SK-N-SH (cell line): Measurements from ENCODE around the gene PARD6A. TPM values are rescaled to one million over a fixed set of nuclear protein-coding genes. Genes with fewer than 3 reads are reported as not detected.

Source experiments
- CTCF ChIA-PET: fragments of 300-600, 350-600 bp; formaldehyde crosslinking; extraction: SDS; loops from one replicate; lab custom pipeline; 2021; lab: Yijun Ruan, JAX
- POLR2A ChIA-PET: fragments of 350-600 bp; sonication (Branson Sonifier 250); formaldehyde crosslinking; extraction: SDS; loops from one replicate; lab custom pipeline; 2020; ENCODE audit warnings: antibody characterized with exemption, inconsistent platforms; lab: Yijun Ruan, JAX
- DNase-seq: peaks from one replicate; pipeline ENCODE4 v3.0.0; 2012
- H2AFZ ChIP-seq: fragments of 200-600 bp; sonication (generic); 2 replicates; pipeline ENCODE4 v1.8.1; 2016; ENCODE audit warnings: antibody characterized with exemption, mild to moderate bottlenecking, low read depth
- H3F3A ChIP-seq: fragments of 200-600 bp; sonication (generic); replicated peaks from 2 replicates; pipeline ENCODE3; 2016; ENCODE audit warnings: antibody characterized with exemption, mild to moderate bottlenecking; ENCODE audit not compliant: insufficient read depth
- H3K27ac ChIP-seq, 2 experiments: fragments of 200-500 bp in 1 of 2; fragments of 200-600 bp in 1 of 2; sonication (Bioruptor generic) in 1 of 2; sonication (generic), shearing (Covaris generic) in 1 of 2; 2 replicates each; pipeline versions ENCODE4 v1.5.1 to v1.6.1; 2014 to 2016; ENCODE audit warnings: low read depth in 2 of 2, inconsistent platforms in 1 of 2, low read length in 1 of 2, mild to moderate bottlenecking in 1 of 2, mixed read lengths in 1 of 2
- H3K27me3 ChIP-seq: fragments of 200-600 bp; sonication (generic), shearing (Covaris generic); 2 replicates; pipeline ENCODE4 v1.6.1; 2016; ENCODE audit warnings: mixed run types; ENCODE audit not compliant: insufficient read depth
- H3K36me3 ChIP-seq, 2 experiments: fragments of 200-500 bp in 1 of 2; fragments of 200-600 bp in 1 of 2; sonication (Bioruptor generic) in 1 of 2; sonication (generic) in 1 of 2; replicated peaks in 1 of 2; 2 replicates each; pipeline versions ENCODE3 to v1.5.1; 2014 to 2016; ENCODE audit warnings: low read length in 1 of 2, mild to moderate bottlenecking in 1 of 2; ENCODE audit not compliant: insufficient read depth in 2 of 2, control insufficient read depth in 1 of 2
- H3K4me1 ChIP-seq, 2 experiments: fragments of 200-500 bp in 1 of 2; fragments of 200-600 bp in 1 of 2; sonication (Bioruptor generic) in 1 of 2; sonication (generic), shearing (Covaris generic) in 1 of 2; 2 replicates each; pipeline versions ENCODE4 v1.5.1 to v1.6.1; 2014 to 2016; ENCODE audit warnings: low read depth in 1 of 2, low read length in 1 of 2, mixed run types in 1 of 2; ENCODE audit not compliant: insufficient read depth in 2 of 2, control insufficient read depth in 1 of 2
- H3K4me2 ChIP-seq: fragments of 200-600 bp; sonication (generic), shearing (Covaris generic); 2 replicates; pipeline ENCODE4 v1.6.1; 2017; ENCODE audit warnings: mixed run types
- H3K4me3 ChIP-seq, 2 experiments: fragments of 200-500 bp in 1 of 2; fragments of 200-600 bp in 1 of 2; sonication (Bioruptor generic) in 1 of 2; sonication (generic), shearing (Covaris generic) in 1 of 2; 2 replicates each; pipeline versions ENCODE4 v1.5.1 to v1.8.1; 2014 to 2016; ENCODE audit warnings: low read depth in 2 of 2, inconsistent platforms in 1 of 2, low read length in 1 of 2, mild to moderate bottlenecking in 1 of 2, mixed read lengths in 1 of 2, moderate library complexity in 1 of 2
- H3K79me2 ChIP-seq: fragments of 200-600 bp; sonication (generic); 2 replicates; pipeline ENCODE4 v1.8.1; 2017; ENCODE audit warnings: mild to moderate bottlenecking; ENCODE audit not compliant: insufficient read depth
- H3K9ac ChIP-seq: fragments of 200-600 bp; sonication (generic); 2 replicates; pipeline ENCODE4 v1.6.1; 2017; ENCODE audit warnings: mixed run types
- H3K9me2 ChIP-seq: fragments of 200-600 bp; sonication (generic); 2 replicates; pipeline ENCODE4 v1.6.1; 2017; ENCODE audit warnings: mixed run types
- H3K9me3 ChIP-seq: fragments of 200-600 bp; sonication (generic); 2 replicates; pipeline ENCODE4 v1.6.1; 2017; ENCODE audit warnings: mixed run types, mild to moderate bottlenecking, moderate library complexity
- H4K20me1 ChIP-seq: fragments of 200-600 bp; sonication (generic); 2 replicates; pipeline ENCODE4 v1.6.1; 2017; ENCODE audit warnings: mild to moderate bottlenecking, mixed run types; ENCODE audit not compliant: insufficient read depth
- WGBS: methylation state at CpG from one replicate; pipeline ENCODE4 v1.1.6; 2017; ENCODE audit warnings: low lambda C conversion rate; 5-methylcytosine and 5-hydroxymethylcytosine counted together
- polyA plus RNA-seq, 3 experiments: library from polyadenylated mRNA; depleted of rRNA; stranded (reverse); fragments of >200 nt; gene quantifications; 2 replicates each; pipeline ENCODE4 v1.2.3, GENCODE V29; 2012
- TF ChIP-seq, protein P1 (sequence below): IDR thresholded peaks from 2 replicates; pipeline ENCODE4 v1.6.1; 2012; ENCODE audit warnings: mild to moderate bottlenecking, low read depth, low read length, moderate library complexity
- TF ChIP-seq, protein P2 (sequence below): IDR thresholded peaks from 2 replicates; pipeline ENCODE4; 2012
- TF ChIP-seq, protein P3 (sequence below): fragments of 150-350 bp; IDR thresholded peaks from 2 replicates; pipeline ENCODE4 v1.6.1; 2017; ENCODE audit warnings: antibody characterized with exemption, low read length, low read depth, borderline replicate concordance
- TF ChIP-seq, protein P4 (sequence below): fragments of 200-600 bp; sonication (generic); IDR thresholded peaks from 2 replicates; pipeline ENCODE4 v1.6.1; 2017; ENCODE audit warnings: antibody characterized with exemption, mild to moderate bottlenecking, moderate library complexity

The PARD6A gene
- polyA plus RNA-seq, 1 of the 3 experiments (the other 2 are of a cell fraction), result 9.0 TPM

- H3K4me1 ChIP-seq, result peaks cover 0 to 10% of the 10 kb centered on the region in 2 experiments; a peak in 1 of 4 replicates
- peak overlapping the region; percentile 94; the same call in 1 of the 2 replicates for H3K4me2 ChIP-seq
- no peaks in the 10 kb centered on the region for H3K27me3 ChIP-seq
- peaks cover 4% of the 10 kb centered on the region; the same call in 1 of the 2 replicates for H4K20me1 ChIP-seq
- ChIA-PET POLR2A (interaction anchor here (1.2 kb wide), 1 partner anchor 154 kb away, joined by 3 read pairs; the partner anchor contains the start of gene TSNAXIP1), CTCF (interaction anchor here (0.7 to 16.5 kb wide), 10 partner anchors 8 to 131 kb away, joined by 3 to 263 read pairs (median 4); partner anchors contain the start of gene CTCF)
- H3K9ac ChIP-seq, result no peak overlapping the region; the same call in 1 of the 2 replicates
- peak; percentile 95 for DNase-seq
- H3K79me2 ChIP-seq, result no peaks in the 10 kb centered on the region
- peak overlapping the region in 1 of 2 experiments; percentile 64; a peak in 1 of 4 replicates for H3K27ac ChIP-seq
- H3K9me3 ChIP-seq, result no peaks in the 10 kb centered on the region
- WGBS, result no CpG with 5 or more reads among the region's 59 CpGs
- no peak overlapping the region for H2AFZ ChIP-seq
- H3K9me2 ChIP-seq, result no peaks in the 10 kb centered on the region
- H3K4me3 ChIP-seq, result peak overlapping the region; percentile 64 to 82
- peaks cover 0 to 7% of the 10 kb centered on the region in 2 experiments for H3K36me3 ChIP-seq
- TF ChIP-seq, protein P1, sequence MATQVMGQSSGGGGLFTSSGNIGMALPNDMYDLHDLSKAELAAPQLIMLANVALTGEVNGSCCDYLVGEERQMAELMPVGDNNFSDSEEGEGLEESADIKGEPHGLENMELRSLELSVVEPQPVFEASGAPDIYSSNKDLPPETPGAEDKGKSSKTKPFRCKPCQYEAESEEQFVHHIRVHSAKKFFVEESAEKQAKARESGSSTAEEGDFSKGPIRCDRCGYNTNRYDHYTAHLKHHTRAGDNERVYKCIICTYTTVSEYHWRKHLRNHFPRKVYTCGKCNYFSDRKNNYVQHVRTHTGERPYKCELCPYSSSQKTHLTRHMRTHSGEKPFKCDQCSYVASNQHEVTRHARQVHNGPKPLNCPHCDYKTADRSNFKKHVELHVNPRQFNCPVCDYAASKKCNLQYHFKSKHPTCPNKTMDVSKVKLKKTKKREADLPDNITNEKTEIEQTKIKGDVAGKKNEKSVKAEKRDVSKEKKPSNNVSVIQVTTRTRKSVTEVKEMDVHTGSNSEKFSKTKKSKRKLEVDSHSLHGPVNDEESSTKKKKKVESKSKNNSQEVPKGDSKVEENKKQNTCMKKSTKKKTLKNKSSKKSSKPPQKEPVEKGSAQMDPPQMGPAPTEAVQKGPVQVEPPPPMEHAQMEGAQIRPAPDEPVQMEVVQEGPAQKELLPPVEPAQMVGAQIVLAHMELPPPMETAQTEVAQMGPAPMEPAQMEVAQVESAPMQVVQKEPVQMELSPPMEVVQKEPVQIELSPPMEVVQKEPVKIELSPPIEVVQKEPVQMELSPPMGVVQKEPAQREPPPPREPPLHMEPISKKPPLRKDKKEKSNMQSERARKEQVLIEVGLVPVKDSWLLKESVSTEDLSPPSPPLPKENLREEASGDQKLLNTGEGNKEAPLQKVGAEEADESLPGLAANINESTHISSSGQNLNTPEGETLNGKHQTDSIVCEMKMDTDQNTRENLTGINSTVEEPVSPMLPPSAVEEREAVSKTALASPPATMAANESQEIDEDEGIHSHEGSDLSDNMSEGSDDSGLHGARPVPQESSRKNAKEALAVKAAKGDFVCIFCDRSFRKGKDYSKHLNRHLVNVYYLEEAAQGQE, result peak; percentile 93
- TF ChIP-seq, protein P2, sequence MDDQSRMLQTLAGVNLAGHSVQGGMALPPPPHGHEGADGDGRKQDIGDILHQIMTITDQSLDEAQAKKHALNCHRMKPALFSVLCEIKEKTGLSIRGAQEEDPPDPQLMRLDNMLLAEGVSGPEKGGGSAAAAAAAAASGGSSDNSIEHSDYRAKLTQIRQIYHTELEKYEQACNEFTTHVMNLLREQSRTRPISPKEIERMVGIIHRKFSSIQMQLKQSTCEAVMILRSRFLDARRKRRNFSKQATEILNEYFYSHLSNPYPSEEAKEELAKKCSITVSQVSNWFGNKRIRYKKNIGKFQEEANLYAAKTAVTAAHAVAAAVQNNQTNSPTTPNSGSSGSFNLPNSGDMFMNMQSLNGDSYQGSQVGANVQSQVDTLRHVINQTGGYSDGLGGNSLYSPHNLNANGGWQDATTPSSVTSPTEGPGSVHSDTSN, result no peak
- TF ChIP-seq, all 33 proteins: peak for 1
- H3F3A ChIP-seq, result peaks cover 4% of the 10 kb centered on the region
Measured at GRCh38 chr16:67652578-67653127, 8.1 kb upstream of the PARD6A start.

DNA sequence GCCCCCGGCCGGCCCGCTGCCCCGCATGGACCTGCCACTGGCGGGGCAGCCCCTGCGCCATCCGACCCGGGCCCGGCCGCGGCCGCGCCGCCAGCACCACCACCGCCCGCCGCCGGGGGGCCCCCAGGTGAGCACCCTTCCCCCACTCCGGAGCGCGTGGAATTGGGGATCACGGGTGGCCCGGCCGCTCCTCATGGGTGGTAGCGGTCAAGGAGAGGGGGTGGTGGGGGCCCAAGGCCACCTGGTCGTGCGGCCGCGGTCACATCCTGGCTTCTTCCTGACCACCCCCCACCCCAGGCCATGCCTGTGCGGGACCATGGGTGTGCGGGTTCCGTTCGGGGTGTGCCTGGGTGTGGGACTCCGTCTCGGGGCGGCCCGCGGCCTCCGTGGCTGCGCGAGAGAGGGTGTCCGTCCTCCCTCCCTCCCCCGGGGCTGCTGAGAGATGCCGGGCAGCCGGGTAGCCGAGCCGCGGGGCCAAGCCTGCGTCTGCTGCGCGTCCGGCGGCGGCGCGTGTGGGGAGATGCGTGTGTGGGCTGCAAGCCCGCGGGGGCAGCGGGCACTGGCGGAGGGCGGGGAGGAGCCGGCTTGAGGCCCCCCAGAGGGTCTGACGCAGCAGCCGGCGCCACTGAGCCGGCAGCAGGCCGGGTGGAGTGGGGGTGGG lies 7.5 kb upstream of the PARD6A start:
- ChIA-PET CTCF (interaction anchor here (0.9 to 16.5 kb wide), 7 partner anchors 9 to 131 kb away, joined by 3 to 263 read pairs (median 4); partner anchors contain the start of gene CTCF), POLR2A (interaction anchor here (0.6 to 1.2 kb wide), 3 partner anchors 110 to 406 kb away, joined by 3 to 4 read pairs (median 3); partner anchors contain the start of gene TSNAXIP1)
- H3K9me3 ChIP-seq, result no peaks in the 10 kb centered on the region
- peak; percentile 89 for DNase-seq
- H3K9me2 ChIP-seq, result no peaks in the 10 kb centered on the region
- peak overlapping the region in 1 of 2 experiments; percentile 64; a peak in 1 of 4 replicates for H3K27ac ChIP-seq
- H3K36me3 ChIP-seq, result peaks cover 0 to 12% of the 10 kb centered on the region in 2 experiments
- H3K27me3 ChIP-seq, result no peaks in the 10 kb centered on the region
- H3K4me2 ChIP-seq, result peak overlapping the region; percentile 94
- no peak overlapping the region for H2AFZ ChIP-seq
- H3K79me2 ChIP-seq, result no peaks in the 10 kb centered on the region
- TF ChIP-seq, protein P3, sequence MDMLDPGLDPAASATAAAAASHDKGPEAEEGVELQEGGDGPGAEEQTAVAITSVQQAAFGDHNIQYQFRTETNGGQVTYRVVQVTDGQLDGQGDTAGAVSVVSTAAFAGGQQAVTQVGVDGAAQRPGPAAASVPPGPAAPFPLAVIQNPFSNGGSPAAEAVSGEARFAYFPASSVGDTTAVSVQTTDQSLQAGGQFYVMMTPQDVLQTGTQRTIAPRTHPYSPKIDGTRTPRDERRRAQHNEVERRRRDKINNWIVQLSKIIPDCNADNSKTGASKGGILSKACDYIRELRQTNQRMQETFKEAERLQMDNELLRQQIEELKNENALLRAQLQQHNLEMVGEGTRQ, result no peak
- TF ChIP-seq, protein P4, sequence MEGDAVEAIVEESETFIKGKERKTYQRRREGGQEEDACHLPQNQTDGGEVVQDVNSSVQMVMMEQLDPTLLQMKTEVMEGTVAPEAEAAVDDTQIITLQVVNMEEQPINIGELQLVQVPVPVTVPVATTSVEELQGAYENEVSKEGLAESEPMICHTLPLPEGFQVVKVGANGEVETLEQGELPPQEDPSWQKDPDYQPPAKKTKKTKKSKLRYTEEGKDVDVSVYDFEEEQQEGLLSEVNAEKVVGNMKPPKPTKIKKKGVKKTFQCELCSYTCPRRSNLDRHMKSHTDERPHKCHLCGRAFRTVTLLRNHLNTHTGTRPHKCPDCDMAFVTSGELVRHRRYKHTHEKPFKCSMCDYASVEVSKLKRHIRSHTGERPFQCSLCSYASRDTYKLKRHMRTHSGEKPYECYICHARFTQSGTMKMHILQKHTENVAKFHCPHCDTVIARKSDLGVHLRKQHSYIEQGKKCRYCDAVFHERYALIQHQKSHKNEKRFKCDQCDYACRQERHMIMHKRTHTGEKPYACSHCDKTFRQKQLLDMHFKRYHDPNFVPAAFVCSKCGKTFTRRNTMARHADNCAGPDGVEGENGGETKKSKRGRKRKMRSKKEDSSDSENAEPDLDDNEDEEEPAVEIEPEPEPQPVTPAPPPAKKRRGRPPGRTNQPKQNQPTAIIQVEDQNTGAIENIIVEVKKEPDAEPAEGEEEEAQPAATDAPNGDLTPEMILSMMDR, result peak; percentile 42; the same call in 1 of the 2 replicates
- H3K4me3 ChIP-seq, result peak overlapping the region; percentile 64 to 82
- H3K9ac ChIP-seq, result peak overlapping the region; percentile 49
- peaks cover 4% of the 10 kb centered on the region for H3F3A ChIP-seq
- H3K4me1 ChIP-seq, result peaks cover 0 to 10% of the 10 kb centered on the region in 2 experiments; a peak in 1 of 4 replicates
- peaks cover 4% of the 10 kb centered on the region; the same call in 1 of the 2 replicates for H4K20me1 ChIP-seq
- 0% methylated on average over 1 of the region's 68 CpGs for WGBS
